ENCODE measurements around the gene TRPM8.
A peak's percentile ranks its signal among the peaks of the same experiment; 100 is the strongest.
"Not testable (repeated sequence)": the region's sequence is repeated elsewhere in the genome, so short reads cannot be mapped to it uniquely, and the experiment has no call there.

Gene TRPM8
- 0 reads per million in 4 experiments for total RNA-seq

DNA sequence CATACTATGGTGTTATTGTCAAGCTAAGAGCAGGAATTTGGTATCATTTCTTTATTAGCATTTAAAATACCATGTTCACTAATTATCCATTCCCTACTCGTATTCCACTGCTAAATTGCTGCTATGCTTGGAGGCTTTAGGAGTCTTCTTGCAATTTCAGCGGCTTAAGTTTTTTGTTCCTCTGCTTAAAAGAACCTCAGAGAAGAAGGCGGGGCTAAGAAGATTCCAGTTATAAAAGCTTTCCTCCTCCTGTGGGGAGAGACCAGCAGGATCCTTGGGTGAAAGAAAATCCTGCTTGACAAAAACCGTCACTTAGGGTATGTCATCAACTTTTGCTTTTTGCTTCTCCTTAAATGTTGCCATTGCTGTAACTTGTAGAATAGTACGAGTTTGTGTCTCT is at the start of gene TRPM8:
TSS of gene TRPM8 (plus strand) at position 258 of the 400 bp plus-strand sequence. CDS start 9,165 bp downstream, outside the sequence.
- DNase-seq, result no peak

DNA sequence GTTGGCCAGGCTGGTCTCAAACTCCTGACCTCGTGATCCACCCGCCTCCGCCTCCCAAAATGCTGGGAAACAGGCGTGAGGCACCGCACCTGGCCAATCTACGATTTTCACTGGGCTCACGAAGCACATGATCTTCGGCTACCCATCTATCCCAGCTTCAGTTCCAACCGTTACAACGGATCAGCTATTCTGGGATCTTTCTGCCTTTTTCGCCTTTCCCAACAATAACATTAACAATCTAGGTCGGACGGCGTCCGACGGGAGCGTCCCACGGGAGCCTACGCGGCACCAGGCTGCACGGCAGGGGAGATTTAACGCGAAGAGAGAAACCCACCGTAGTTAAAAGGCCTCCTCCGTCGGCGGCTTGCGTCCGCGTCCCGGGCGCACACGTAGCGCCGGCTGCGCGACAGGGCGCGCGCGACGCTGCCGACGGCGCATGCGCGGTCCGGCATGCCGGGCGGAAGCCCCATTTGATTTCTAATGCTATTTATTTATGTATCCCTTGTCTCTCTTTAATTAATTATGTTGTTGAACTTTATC is 49.1 kb upstream of the TRPM8 start, which contains the start of gene MSL3B:
TSS of gene MSL3B (minus strand) at position 394 of the 540 bp plus-strand sequence.
- peak; percentile 44 for DNase-seq

DNA sequence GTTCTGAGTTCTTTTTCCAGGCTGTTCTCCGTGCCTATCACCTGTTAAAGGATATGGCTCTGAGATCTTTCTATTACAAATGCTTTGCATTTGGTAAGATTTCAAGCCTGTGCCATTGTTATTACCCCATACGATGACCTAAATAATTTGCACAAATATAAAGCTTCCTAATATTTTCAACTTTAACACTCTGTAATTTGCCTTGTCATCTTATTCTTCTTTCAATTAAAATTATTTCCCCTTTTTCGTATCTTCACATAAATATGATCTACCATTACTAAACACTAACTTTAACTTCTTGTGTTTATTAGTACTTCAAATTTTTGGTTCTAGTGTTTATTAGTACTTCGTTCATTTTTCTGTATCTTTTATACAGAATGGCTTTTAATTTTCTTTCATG is 45.7 kb upstream of the TRPM8 start:
- DNase-seq, result no peak

DNA sequence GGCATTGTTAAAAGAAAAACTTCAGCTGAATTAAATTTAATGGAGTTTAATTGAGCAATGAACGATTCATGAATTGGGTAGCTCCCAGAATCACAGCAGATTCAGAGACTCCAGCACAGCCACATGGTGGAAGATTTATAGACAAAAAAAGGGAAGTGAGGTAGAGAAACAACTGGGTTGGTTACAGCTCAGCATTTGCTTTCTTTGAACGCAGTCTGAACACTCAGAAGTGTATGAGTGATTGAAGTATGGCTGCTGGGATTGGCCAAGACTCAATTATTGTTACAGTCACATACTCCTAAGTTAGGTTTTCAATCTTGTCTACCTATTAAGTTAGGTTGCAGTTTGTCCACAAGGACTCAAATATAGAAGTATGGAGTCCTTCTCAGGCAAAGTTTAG is 45.0 kb upstream of the TRPM8 start:
- not testable (repeated sequence) for DNase-seq

DNA sequence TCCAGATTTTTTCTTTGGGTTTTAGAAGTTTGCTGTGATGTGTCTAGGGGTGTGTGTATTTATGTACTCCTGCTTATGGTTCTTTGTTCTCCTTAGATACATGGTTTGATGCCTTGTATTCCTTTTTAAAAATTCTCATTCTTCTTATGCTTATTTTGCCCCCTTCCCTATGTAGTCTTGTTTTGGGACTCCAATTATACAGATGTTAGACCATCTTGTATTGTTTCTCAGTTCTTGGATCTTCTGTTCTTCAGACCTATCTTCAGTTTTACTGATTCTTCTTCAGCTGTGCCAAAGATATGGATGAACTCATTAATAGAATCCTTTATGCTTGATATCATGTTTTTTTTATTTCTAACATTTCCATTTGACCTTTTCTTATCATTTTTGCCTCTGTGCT is 34.8 kb upstream of the TRPM8 start:
- no peak for DNase-seq

DNA sequence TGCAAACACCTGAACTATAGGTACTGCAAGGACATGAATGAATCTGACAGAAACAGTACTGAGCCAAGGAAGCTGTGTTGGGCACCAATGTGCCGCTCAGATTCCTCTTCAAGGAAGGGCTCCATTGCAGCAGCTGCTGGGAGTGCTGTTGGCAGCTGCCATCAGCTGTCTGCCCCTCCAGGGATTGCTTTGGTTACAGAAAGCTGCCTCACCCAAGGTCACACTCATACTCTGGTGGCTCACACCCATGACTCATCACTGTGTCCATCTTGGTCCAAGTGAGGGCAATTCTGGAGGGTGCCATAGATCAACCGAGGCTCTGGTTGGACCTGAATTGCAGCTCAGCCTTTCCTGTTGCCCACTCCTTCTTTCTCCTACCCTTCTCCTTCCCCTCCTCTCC is 24.4 kb upstream of the TRPM8 start:
- no peak for DNase-seq

DNA sequence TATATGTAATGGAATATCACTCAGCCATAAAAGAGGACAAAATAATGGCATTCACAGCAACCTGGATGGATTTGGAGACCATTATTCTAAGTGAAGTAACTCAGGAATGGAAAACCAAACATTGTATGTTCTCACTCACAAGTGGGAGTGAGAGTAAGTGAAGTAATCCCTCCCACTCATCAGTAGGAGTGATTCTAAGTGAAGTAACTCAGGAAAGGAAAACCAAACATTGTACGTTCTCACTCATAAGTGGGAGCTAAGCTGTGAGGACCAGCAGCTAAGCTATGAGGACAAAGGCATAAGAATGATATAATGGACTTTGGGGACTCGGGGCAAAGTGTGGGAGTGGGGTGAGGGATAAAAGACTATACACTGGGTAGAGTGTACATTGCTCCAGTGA is 20.9 kb upstream of the TRPM8 start:
- not testable (repeated sequence) for DNase-seq

DNA sequence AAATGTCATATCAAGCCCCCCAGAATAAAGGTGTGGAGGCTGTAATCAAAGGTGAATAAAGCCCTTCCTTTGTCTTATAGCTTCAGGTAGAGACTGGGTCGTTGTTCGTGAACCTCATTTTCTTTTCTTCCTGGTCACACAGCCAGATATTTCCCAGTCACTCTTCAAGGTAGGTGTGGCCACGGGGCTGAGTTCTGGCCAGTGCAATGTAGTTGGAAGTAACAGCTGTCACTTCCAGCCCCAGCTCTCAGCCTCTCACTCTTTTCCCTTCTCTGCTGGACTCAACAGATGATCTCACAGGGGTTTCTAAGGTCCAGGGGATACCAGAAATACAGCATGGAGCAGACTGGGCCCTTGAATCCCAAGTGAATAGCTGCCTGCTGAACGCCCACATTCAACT is 15.8 kb upstream of the TRPM8 start:
- no peak for DNase-seq

DNA sequence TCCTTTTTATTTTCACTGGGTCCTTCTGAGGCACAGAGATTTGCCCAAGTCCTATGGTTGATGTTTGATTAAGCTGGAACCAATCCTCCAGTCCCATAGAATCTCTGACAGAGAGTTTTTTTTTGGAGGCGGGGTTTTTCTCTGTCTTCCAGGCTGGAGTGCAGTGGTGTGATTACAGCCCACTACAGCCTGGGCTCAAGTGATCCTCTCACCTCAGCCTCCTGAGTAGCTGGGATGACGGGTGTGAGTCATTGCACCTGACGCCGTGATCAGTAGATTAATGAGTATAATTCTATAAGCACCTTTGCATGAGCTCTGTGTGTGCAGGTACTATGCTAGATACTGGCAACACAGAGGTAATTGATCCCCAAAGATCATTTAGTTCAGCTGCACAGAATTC is 15.3 kb upstream of the TRPM8 start:
- DNase-seq, result no peak

DNA sequence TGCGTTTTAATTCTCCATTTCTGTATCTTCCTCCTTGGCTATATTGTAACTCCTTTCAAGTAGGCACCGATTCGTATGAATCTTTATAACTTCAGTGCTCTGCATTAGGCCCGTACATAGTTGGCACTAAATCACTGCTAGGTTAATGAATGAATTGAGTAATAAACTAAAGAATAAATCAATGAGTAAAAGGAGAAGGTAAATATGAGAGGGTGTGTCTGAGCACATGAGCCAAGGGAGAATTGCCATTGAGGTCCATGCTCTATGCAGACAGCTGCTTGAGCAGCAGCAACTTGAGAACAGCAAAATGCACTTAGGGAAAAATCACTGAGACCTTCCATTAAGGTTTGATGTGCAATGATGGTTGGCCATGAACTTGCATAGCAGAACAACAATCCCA is 11.2 kb upstream of the TRPM8 start:
- DNase-seq, result no peak

DNA sequence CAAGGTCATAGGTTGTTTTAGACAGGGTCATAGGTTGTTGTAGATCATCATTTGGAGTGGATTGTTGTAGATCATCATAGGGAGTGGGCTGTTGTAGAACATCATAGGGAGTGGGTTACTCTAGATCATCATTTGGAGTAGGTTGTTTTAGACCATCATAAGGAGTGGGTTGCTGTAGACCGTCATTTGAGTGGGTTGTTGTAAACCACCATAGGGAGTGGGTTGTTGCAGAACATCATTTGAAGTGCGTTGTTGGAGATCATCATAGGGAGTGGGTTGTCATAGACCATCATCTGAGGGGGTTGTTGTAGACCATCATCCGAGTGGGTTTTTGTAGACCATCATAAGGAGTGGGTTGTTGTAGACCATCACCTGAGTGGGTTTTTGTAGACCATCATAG is 9.5 kb upstream of the TRPM8 start:
- no peak for DNase-seq

DNA sequence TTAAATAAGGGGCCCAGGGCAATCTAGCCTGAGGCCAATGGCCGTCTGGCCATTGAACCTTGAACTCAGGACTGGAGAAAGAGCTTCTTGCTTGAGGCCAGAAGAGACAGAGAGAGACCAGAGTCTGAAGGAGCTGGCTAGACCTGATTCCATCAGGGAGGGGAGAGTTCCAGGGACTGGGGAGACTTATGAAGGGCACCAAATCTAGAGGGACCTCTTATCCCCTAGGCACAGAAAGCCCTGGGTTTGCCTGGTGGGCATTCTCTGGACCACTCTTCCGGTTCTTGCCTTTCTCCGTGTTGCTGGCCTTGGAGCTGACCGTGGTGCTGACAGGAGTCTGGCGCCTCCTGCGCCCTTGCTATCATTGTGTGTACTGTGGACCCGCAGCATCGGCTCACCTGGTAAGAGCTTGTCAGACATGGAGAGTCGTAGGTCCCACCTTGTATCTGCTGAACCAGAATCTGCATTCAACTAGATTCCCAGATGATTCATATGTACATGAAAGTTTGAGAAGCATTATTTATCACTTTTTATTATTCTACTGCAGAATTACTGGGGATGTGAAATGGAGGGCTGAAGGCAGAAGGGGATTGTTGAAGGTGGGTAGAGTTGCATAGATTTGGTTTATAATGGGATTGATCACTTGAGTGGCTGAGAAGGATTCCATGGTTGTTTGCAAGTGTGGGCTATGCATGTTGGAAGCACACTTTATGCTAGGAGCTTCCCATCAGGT is 4.3 kb upstream of the TRPM8 start:
- no peak for DNase-seq

DNA sequence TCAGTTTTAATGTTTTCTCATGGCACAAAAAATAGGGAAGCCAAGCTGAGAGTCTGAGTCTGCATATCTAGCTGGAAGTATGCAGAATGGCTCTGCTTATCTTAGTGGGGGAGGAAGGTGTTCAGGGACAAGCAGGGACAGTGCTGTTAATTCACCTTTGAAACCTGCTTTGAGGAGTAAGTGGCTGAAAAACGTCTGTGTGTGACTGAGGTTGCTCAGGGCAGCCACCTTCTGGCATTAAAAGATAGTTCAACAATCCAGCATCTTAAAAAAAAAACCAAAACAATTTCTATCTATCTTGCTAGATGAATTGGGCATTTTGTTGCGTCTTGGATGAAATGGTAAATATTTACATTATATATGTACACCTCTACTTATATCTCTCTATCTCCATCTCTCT is 2.0 kb upstream of the TRPM8 start:
- DNase-seq, result no peak

DNA sequence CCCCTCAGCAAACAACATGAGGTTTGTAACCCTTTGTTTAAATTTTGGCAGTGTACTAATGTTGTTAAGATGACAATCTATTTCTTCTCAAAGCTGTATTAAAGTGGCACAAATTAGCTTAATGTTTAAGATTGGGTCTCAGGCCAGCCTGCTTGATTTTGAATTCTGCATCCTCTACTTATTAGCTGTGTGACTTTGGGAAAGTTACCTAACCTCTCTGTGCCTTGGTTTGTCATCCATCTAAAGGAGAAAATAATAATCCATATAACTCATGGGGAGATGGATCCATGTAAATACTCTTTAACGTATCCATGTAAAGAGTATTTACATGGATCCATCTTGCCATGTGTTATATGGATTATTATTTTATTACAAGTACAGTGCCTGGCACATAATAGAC is 2.1 kb downstream of the TRPM8 start:
- DNase-seq, result no peak

DNA sequence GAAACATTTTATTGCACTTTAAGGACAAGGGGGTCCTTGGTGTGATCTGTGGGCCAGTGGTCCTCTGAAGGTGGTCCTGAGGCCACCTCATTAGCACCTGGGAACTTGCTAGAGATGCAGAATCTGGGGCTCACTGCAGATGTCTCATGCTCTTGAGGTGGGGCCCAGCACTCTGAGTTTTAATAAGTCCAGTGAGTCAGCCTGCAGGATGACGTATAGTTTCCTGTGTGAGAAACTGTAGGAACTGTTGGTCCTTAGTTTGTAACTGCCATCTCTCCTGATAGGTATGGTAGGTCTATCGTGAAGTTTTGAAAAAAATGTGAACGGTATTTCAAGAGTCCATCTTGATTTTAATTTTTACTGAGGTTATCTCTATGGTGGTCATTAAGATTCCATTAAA is 2.8 kb downstream of the TRPM8 start:
- DNase-seq, result no peak

DNA sequence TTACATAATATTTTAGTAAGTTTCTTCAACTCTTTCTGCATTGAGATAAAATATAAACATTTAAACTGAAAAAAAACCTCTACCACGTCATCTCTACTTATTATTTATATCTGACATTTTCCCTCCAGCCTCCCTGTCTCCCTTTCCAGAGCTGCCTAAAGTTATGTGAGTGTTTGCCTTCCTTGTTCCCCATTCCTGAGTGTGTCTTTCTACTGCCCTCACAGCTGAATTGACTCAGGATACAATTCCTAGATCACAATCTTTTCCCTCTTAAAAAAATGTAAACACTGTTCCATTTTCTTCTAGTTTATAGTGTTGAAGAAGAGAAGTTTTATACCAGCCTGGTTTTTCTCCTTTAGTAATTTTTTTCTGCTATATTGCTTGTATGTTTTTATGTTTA is 5.3 kb downstream of the TRPM8 start:
- DNase-seq, result no peak

DNA sequence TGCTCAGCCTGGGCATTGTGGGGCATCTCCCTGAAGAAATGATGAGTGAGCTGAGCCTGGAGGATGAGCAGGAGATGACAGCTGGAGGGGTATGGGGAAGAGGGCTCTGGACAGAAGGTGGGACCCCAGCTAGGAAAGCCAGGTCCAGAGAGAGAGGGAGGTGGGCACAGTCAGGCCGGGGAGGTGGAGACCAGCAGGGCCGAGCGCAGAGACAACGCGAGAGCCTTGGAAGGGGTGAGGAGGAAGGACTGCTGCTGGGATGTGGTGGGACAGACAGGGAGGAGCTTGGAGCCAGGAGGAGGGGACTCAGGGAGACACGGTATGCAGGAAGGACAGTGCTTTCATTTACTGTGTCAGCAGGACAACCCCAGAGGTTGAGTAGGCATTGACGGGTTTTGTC is 8.2 kb downstream of the TRPM8 start:
- DNase-seq, result no peak

DNA sequence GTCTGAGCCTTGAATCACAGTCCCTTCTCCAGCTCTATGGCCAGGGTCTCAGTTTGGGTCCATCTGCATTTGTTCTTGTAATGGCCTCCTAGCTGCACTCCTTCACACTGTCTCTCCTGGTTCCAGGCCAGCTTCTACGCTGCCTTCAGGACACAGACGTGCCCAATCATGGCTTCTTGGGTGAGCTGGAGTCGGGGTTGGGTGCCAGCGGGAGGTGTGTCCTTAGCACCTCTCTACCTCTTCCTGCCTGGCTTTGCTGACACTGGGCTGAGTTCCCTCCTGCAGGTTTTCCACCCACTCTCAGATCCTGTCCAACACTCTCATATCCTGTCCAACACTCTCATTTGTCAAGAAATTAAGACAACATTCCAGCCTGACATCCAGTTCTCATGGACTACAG is 9.6 kb downstream of the TRPM8 start:
- DNase-seq, result no peak

DNA sequence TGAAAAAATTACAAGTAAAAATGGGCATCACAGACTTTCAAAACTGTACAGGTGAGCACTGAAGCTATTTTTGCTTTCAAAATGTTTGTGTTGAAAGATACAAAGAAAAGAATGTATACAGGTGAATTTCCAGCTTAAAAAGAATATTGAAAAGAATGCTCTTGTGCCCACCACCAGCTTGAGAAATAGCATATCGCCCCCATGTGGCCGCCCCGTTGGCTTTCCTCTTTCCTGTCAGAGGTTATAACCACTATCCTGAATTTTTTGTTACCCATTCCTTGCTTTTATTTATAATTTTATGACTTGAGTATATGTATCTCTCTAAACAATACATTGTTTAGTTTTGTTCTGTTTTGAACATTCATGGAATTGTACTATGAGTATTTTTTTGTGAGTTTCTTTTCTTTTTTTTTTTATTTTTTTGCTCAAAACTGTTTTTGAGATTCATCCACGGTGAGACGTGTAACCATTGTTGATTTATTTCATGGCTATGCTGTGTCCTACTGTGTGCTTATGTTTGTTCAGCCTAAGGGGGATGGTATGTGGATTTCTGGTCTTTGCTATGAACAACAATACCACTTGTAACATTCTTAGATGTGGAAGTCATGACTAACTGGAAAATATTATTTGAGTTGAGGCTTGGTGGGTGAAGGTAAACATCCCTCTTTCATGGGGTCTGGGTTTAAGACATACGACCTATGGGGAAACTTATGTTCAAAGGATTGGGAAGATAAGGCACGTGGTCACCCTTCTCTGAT is 11.6 kb downstream of the TRPM8 start:
- DNase-seq, result no peak

DNA sequence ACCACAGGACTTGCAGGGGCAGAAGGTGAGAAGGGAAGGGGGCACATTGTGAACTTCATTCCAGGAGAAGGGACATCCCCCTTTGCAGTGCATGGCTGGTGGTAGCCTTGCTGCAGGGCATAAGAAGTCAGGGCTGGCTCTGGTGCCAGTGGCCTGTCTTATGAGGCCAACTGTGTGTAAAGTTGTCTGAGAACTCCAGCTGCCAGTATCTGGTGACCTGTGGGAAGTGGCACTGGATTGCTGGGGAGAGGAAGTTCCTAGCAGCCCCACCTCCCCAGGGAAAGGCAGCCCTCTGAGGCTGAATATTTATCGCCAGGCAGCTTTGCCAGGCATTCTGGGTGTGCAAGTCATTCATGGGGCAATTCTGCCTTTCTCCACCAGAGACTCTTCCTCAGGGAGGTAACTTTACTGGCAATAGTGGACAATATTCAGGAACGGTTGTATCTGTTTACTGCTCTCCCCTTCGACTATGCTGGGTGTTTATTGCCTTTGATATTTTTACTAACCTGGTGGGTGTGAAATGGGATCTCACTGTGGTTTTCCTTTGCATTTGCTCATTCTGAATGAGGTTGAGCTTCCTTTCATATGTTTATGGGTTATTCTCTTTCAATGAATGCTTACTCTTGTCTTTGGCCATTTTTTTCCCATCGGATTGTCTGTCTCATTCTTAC is 12.3 kb downstream of the TRPM8 start:
- DNase-seq, result no peak

DNA sequence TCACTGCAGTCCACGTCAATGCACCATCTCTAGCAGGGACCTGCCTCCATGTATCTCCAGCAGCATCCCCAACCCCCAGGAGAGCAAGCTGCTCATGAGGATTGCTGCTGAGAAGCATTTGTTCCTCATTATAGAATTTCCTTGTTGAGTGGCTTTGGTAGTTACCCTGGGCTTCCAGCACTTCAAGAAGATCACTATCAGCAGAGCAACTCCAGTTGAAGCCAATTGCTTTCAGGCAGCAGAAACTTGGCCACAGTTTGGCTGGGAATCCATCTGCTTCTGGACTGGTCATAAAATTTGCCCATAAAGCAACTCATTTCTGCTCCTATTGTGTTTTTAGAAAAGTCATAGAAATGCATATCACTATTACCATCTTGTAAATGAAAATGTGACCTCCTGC is 17.4 kb downstream of the TRPM8 start:
- no peak for DNase-seq

DNA sequence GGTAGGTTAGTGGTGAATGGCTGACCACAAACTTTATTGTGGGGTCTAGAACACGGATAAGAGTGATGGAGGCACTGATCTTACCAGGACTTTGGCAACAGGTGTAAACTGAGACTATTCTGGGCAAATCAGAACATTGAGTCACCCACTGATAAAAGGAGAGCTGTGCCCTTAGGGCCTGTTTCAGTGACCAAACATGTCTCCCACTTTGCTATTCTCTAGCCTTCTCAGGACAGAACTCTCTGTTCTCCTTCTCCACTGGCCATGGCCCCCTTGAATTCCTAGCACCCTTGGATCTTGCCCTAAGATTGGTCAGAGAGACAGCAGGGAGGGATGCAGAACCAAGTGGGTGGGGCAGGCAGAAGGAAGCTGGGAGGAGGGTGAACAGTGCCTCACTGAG is 18.3 kb downstream of the TRPM8 start:
- DNase-seq, result no peak

DNA sequence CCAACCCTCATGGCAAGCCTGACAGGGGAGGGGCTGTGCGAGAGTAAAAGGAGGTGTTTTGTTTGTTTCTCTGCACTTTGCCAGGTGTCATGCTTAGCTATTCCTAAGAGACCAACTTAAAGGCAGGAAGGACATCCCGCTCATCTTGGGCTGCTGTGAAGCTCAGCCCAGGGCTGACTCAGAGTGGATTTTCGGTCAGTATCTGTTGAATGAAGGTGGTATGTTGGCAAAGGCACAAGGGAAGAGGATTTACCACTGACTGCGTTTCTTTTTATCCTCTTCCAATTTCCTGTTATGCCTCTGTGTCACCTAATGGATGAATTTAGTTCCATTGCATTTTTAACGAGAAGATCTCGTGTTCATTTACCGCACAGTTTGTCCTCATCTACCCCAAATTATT is 18.9 kb downstream of the TRPM8 start:
- DNase-seq, result no peak
